ENCODE results near the gene TGFBRAP1.
A peak's percentile ranks its signal among the peaks of the same experiment; 100 is the strongest.
"Not testable (repeated sequence)": the region's sequence is repeated elsewhere in the genome, so short reads cannot be mapped to it uniquely, and the experiment has no call there.

Gene TGFBRAP1

DNA sequence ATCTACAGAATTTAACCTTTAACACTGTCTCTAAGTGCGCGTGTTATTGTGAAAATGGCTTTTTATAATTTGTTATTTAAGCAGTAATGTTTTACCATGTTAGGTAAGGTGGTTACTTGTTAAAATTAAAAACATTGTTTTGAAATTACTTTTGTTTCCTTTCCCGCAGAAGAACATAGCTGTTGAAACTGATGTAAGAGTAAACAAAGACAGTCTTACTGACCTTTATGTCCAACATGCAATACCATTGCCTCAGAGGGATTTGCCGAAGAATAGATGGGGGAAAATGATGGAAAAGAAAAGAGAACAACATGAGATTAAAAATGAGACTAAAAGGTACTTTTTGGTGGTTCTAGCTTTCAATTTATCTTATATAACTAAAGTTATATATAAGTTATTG lies 9.9 kb upstream of the TGFBRAP1 start:
- Histone ChIP-seq H3K4me1 (ENCODE audit: control insufficient read depth, insufficient read depth, low read length) (peaks cover 30% of the 10 kb centered on the region), H3K27me3 (replicated peaks; ENCODE audit: control insufficient read depth, insufficient read depth, low read length) (no peaks in the 10 kb centered on the region), H3K9me3 (ENCODE audit: control insufficient read depth, low read length) (no peaks in the 10 kb centered on the region), H3K4me3 (ENCODE audit: low read length) (peak overlapping the region; percentile 100), H3K36me3 (ENCODE audit: control insufficient read depth, insufficient read depth, low read length, severe bottlenecking) (peaks cover 48% of the 10 kb centered on the region), H3K9ac (ENCODE audit: low read length) (peak overlapping the region; percentile 91)
- no peak for DNase-seq (ENCODE audit: low read depth)

DNA sequence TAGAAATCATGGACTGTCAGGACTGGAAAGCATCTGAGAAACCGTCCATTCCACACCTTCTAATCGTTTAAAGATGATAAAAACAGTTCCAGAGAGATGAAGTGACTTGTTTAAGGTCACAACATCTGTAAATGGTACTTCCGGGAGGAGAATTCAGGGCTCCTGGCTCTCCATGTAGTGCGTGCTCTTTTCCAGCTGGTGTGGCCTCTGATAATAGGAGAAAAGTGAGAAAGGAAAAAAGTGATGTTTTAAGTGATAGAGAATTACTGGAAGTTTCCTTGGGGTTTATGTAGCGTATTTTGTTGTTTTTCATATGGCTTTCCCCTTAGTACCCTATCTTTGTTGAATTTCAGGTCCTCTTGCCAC lies 8.5 kb upstream of the TGFBRAP1 start:
- H3K27me3 ChIP-seq (replicated peaks; ENCODE audit: control insufficient read depth, insufficient read depth, low read length): no peaks in the 10 kb centered on the region
- peaks cover 30% of the 10 kb centered on the region for H3K4me1 ChIP-seq (ENCODE audit: control insufficient read depth, insufficient read depth, low read length)
- peak overlapping the region; percentile 100 for H3K4me3 ChIP-seq (ENCODE audit: low read length)
- peak overlapping the region; percentile 91 for H3K9ac ChIP-seq (ENCODE audit: low read length)
- no peaks in the 10 kb centered on the region for H3K9me3 ChIP-seq (ENCODE audit: control insufficient read depth, low read length)
- peaks cover 40% of the 10 kb centered on the region for H3K36me3 ChIP-seq (ENCODE audit: control insufficient read depth, insufficient read depth, low read length, severe bottlenecking)
- no peak for DNase-seq (ENCODE audit: low read depth)

DNA sequence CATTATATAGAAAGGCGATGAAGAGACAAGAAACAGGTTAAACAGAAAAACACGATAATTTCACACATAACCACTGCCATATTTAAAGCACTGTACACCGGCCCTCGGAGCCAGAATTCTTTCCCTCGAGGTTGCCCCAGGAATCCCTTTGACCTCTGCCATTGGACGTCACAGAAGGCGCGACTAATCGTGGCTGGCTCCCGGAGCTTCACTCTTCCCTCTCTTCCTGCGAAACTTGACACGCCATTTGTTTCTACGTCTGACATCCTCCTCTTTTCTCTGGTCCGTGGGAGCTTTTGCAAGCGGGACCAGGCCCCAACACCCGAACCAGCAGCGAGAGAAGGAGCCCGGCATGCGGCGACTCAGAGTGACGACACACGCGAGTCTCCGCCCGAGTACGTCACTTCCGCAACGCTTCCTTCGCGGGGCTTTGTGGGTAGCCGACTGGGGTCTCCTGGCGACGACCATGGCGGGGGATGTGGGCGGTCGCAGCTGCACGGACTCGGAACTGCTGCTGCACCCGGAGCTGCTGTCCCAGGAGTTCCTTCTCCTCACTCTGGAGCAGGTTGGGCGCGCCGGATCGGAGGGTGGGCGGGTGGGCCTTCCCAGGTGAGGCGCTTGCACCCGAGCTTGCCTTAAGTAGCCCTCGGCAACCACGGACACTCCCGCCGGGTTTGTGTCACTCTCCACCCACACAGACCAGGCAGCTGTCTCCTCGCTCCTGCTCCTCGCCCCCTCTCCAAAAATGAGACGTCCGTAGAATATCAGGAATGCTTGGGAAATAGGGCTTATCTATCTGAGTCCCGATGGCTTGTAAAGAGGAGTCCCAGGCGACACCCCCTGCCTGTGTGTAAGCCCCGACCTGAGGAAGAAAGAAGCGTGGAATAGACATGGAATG lies 7.8 kb upstream of the TGFBRAP1 start, which contains the start of gene C2orf49:
Gene C2orf49 (plus strand): TSS at position 419 of the 898 bp plus-strand sequence. CDS start 48 bp downstream, at position 467.
- peak within 1 kb of the TSS; percentile 91 for H3K9ac ChIP-seq (ENCODE audit: low read length)
- no peaks in the 10 kb centered on the region for H3K27me3 ChIP-seq (replicated peaks; ENCODE audit: control insufficient read depth, insufficient read depth, low read length)
- peak within 1 kb of the TSS; percentile 100 for H3K4me3 ChIP-seq (ENCODE audit: low read length)
- peak; percentile 95 for DNase-seq (ENCODE audit: low read depth)
- peaks cover 33% of the 10 kb centered on the region for H3K36me3 ChIP-seq (ENCODE audit: control insufficient read depth, insufficient read depth, low read length, severe bottlenecking)
- no peaks in the 10 kb centered on the region for H3K9me3 ChIP-seq (ENCODE audit: control insufficient read depth, low read length)
- peaks cover 30% of the 10 kb centered on the region for H3K4me1 ChIP-seq (ENCODE audit: control insufficient read depth, insufficient read depth, low read length)

DNA sequence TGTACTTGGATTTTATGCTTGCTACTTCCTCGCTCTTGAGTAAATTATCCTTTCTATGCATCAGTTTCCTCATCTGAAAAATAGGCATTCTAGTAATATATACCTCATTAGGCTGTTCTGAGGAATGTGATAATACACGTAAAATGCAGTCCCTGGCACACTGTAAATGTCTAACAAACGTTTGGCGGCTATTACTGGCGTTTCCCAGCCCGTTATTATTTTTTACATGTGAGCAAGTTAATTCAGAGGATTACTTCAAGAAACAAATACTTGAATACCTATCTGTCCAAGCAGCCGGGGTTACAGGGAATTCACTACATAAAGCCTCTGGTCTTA lies 7.2 kb upstream of the TGFBRAP1 start:
- no peaks in the 10 kb centered on the region for H3K9me3 ChIP-seq (ENCODE audit: control insufficient read depth, low read length)
- peak overlapping the region; percentile 91 for H3K9ac ChIP-seq (ENCODE audit: low read length)
- peaks cover 30% of the 10 kb centered on the region for H3K4me1 ChIP-seq (ENCODE audit: control insufficient read depth, insufficient read depth, low read length)
- no peaks in the 10 kb centered on the region for H3K27me3 ChIP-seq (replicated peaks; ENCODE audit: control insufficient read depth, insufficient read depth, low read length)
- H3K36me3 ChIP-seq (ENCODE audit: control insufficient read depth, insufficient read depth, low read length, severe bottlenecking): peaks cover 28% of the 10 kb centered on the region
- DNase-seq (ENCODE audit: low read depth): no peak
- peak overlapping the region; percentile 100 for H3K4me3 ChIP-seq (ENCODE audit: low read length)

DNA sequence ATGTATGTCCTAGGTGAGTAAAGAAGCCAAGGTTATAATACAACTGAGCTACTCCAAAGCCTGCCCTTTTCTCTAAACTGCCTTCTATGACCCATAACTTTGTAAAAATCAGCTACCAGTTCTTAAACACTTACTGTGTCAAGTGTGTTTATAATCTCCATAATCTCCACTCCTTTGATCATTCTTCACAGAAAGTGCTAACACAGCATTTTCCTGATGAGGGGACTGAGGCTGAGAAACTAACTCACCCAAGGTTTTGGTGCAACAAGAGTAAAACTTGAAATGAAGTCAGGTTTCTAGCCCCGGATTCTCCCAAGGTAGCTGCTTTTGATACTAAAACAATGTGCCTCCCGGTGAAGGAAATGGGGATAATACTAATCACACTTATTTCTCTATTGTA lies 5.9 kb upstream of the TGFBRAP1 start:
- Histone ChIP-seq H3K9me3 (ENCODE audit: control insufficient read depth, low read length) (no peaks in the 10 kb centered on the region), H3K36me3 (ENCODE audit: control insufficient read depth, insufficient read depth, low read length, severe bottlenecking) (peaks cover 15% of the 10 kb centered on the region), H3K9ac (ENCODE audit: low read length) (no peak overlapping the region), H3K4me3 (ENCODE audit: low read length) (no peak overlapping the region), H3K27me3 (replicated peaks; ENCODE audit: control insufficient read depth, insufficient read depth, low read length) (no peaks in the 10 kb centered on the region), H3K4me1 (ENCODE audit: control insufficient read depth, insufficient read depth, low read length) (peaks cover 36% of the 10 kb centered on the region)
- no peak for DNase-seq (ENCODE audit: low read depth)

DNA sequence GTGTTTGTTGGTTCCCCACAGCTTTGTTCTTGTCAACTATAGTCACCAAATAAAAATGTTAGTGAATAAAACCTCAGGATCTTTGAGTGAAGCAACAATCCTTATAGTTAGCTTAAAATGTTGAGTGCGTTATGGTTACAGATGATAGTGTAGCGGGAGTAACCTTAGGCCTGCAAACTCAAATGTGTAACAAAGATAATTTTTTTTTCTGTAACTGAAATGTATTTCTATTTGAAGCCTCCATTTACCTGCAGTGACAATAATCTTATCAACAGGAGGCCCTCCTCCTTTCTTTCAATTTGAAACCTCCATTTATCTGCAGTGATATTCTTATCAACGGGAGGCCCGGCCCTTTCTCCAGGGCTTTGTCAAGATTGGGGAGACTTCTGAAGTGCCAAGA lies 4.7 kb upstream of the TGFBRAP1 start:
- Histone ChIP-seq H3K9me3 (ENCODE audit: control insufficient read depth, low read length) (no peaks in the 10 kb centered on the region), H3K36me3 (ENCODE audit: control insufficient read depth, insufficient read depth, low read length, severe bottlenecking) (peaks cover 8% of the 10 kb centered on the region), H3K9ac (ENCODE audit: low read length) (no peak overlapping the region), H3K4me3 (ENCODE audit: low read length) (no peak overlapping the region), H3K4me1 (ENCODE audit: control insufficient read depth, insufficient read depth, low read length) (peaks cover 31% of the 10 kb centered on the region), H3K27me3 (replicated peaks; ENCODE audit: control insufficient read depth, insufficient read depth, low read length) (no peaks in the 10 kb centered on the region)
- DNase-seq (ENCODE audit: low read depth): no peak

DNA sequence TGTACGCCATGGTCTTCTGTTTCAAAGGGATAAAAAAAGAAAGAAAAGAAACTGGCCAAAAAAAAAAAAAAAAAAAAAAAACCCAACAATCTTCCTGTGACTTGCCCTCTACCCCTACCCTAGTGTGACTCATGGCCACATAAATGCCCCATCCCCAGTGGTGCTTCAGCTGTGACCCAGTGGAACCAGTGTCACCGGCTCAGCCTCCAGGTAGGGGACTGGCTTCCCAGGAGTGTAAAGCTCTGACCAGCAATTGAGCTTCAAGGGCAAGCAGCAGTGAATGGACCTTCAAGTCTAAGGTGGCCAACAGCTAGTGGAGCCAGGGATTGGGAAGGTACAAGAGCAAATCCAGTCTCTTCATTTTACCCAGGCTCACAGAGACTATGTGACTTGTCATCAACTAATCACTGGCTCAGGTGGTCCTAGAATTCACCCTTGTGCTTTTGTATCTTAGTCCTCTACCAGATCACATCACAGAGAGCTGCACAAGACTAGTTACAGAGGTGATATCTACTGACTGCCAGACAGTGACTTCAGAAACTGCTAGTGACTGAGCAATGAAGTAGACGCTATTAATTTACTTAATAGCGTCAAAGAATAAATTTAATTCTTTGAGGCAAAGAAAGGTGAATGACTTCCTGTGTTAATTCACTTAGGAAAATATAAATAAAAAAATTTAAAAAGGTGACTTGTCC lies 1.3 kb upstream of the TGFBRAP1 start:
- H3K4me1 ChIP-seq (ENCODE audit: control insufficient read depth, insufficient read depth, low read length): peaks cover 39% of the 10 kb centered on the region
- H3K4me3 ChIP-seq (ENCODE audit: low read length): no peak overlapping the region
- no peaks in the 10 kb centered on the region for H3K9me3 ChIP-seq (ENCODE audit: control insufficient read depth, low read length)
- peaks cover 8% of the 10 kb centered on the region for H3K36me3 ChIP-seq (ENCODE audit: control insufficient read depth, insufficient read depth, low read length, severe bottlenecking)
- no peaks in the 10 kb centered on the region for H3K27me3 ChIP-seq (replicated peaks; ENCODE audit: control insufficient read depth, insufficient read depth, low read length)
- H3K9ac ChIP-seq (ENCODE audit: low read length): peak overlapping the region; percentile 91
- no peak for DNase-seq (ENCODE audit: low read depth)

DNA sequence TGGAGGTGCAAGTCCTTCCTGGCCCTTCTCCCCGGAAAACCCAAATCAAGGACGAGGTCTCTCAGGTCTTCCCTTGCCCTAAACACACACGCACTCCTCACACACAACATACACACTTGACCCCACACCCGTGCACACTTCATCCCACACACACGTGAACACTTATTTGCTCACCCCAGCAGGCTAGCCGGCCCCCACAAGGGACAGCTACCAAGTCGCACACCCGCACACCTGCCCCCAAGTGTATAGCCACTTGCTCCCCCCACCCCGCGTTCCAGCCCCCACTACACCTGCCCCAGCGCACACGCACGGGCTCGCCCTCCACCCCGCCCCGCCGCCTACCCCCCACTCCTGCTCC lies 359 bp downstream of the TGFBRAP1 start:
- Histone ChIP-seq H3K4me1 (ENCODE audit: control insufficient read depth, insufficient read depth, low read length) (peaks cover 49% of the 10 kb centered on the region), H3K9ac (ENCODE audit: low read length) (peak overlapping the region; percentile 76), H3K27me3 (replicated peaks; ENCODE audit: control insufficient read depth, insufficient read depth, low read length) (no peaks in the 10 kb centered on the region), H3K36me3 (ENCODE audit: control insufficient read depth, insufficient read depth, low read length, severe bottlenecking) (peaks cover 3% of the 10 kb centered on the region), H3K9me3 (ENCODE audit: control insufficient read depth, low read length) (no peaks in the 10 kb centered on the region), H3K4me3 (ENCODE audit: low read length) (peak overlapping the region; percentile 86)
- DNase-seq (ENCODE audit: low read depth): no peak

DNA sequence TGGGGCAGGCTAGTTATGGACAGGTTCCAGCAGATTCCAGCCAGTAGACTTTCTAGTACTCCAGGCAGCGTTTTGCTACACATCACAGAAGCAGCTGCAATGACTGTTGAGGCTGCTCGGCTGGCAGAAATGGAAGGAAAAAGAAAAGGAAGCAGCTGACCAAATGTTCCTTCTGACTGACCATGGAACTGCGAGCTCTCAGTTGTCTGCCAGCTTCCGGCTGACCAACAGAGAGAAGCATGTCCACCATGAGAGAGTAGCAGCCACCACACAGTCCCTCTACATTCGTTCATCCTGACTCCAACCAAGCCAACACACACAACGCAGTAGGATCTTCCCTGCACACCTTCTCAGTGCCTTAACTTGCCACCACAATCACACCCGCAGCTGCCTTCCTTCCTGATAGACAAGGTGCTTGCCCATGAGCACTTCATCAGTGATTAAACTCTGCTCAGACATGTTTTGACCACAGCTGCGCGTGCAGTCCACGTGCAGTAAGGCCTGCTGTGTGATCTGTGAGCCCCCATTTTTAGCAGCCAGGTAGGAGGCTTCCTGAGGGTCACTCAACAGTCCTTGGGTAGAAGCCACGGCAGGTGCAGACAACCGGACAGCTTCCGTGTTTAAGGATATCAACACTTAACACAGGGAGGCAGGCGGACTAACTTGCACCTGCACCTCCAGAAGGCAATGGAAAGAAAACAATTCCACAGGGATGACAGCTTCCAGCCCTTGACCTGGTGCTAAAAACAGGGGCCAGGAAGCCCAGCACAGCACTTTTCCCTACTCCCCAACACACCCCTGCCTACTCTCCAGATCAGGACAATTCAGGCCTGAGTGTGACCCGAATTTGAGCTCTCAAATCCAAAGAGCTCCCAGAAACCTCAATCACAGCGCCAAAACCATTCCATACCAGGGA lies 996 bp downstream of the TGFBRAP1 start:
- no peaks in the 10 kb centered on the region for H3K9me3 ChIP-seq (ENCODE audit: control insufficient read depth, low read length)
- H3K27me3 ChIP-seq (replicated peaks; ENCODE audit: control insufficient read depth, insufficient read depth, low read length): no peaks in the 10 kb centered on the region
- DNase-seq (ENCODE audit: low read depth): peak; percentile 40
- peak overlapping the region; percentile 86 for H3K4me3 ChIP-seq (ENCODE audit: low read length)
- no peaks in the 10 kb centered on the region for H3K36me3 ChIP-seq (ENCODE audit: control insufficient read depth, insufficient read depth, low read length, severe bottlenecking)
- peaks cover 49% of the 10 kb centered on the region for H3K4me1 ChIP-seq (ENCODE audit: control insufficient read depth, insufficient read depth, low read length)
- H3K9ac ChIP-seq (ENCODE audit: low read length): peak overlapping the region; percentile 76

DNA sequence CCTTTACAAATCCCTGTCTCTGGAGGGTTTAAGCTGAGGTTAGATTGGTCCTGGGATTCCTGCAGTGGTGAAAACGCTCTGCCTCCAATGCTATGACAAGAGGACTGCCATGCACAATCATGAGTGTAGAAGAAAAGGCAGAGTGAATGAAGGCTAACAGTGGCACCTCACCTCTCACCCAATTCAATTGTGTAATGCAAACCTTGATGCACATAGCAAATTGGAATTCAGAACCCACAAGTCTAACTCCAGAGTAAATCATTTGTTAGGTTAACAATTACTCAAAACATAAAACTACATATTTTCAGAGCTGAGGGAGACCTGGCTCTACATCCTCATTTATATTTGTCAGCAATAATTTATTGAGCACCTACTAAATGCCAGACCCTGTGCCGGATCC lies 1.8 kb downstream of the TGFBRAP1 start:
- Histone ChIP-seq H3K27me3 (replicated peaks; ENCODE audit: control insufficient read depth, insufficient read depth, low read length) (no peaks in the 10 kb centered on the region), H3K4me1 (ENCODE audit: control insufficient read depth, insufficient read depth, low read length) (peaks cover 49% of the 10 kb centered on the region), H3K9ac (ENCODE audit: low read length) (no peak overlapping the region), H3K36me3 (ENCODE audit: control insufficient read depth, insufficient read depth, low read length, severe bottlenecking) (no peaks in the 10 kb centered on the region), H3K9me3 (ENCODE audit: control insufficient read depth, low read length) (no peaks in the 10 kb centered on the region), H3K4me3 (ENCODE audit: low read length) (peak overlapping the region; percentile 86)
- DNase-seq (ENCODE audit: low read depth): no peak

DNA sequence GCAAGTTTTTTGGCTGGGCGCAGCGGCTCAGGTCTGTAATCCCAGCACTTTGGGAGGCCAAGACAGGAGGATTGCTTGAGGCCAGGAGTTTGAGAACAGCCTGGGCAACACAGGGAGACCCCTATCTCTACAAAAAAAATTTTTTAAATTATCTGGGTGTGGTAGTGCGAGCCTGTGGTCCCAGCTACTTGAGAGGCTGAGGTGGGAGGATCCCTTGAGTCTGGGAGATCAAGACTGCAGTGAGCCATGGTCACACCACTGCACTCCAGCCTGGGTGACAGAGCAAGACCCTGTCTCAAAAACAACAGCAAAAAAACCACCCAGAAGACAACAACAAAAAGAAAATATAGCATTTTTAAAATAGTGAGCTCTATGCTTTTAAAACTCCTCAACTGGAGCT lies 2.3 kb downstream of the TGFBRAP1 start:
- H3K27me3 ChIP-seq (replicated peaks; ENCODE audit: control insufficient read depth, insufficient read depth, low read length); H3K9ac ChIP-seq (ENCODE audit: low read length); H3K4me3 ChIP-seq (ENCODE audit: low read length); H3K9me3 ChIP-seq (ENCODE audit: control insufficient read depth, low read length); DNase-seq (ENCODE audit: low read depth); H3K36me3 ChIP-seq (ENCODE audit: control insufficient read depth, insufficient read depth, low read length, severe bottlenecking): not testable (repeated sequence)
- H3K4me1 ChIP-seq (ENCODE audit: control insufficient read depth, insufficient read depth, low read length): peaks cover 49% of the 10 kb centered on the region
